Measurements from ENCODE around the gene GYS1.
A peak's percentile ranks its signal among the peaks of the same experiment; 100 is the strongest.

GYS1 gene

GRCh38 chr19:48968179-48968661 is 24.9 kb downstream of the GYS1 start:
- H3K4me3 ChIP-seq (ENCODE audit: low read length, poor library complexity, severe bottlenecking), result no peak overlapping the region

GRCh38 chr19:48967346-48968178 is 25.5 kb downstream of the GYS1 start:
- Histone ChIP-seq H3K4me2 (ENCODE audit: low read depth, low read length, poor library complexity, severe bottlenecking) (peak overlapping the region; percentile 91), H3K27me3 (ENCODE audit: insufficient read depth, low read length, poor library complexity, severe bottlenecking) (no peaks in the 10 kb centered on the region), H3K9me2 (replicated peaks; ENCODE audit: low read depth, low read length) (no peaks in the 10 kb centered on the region), H3K36me3 (ENCODE audit: insufficient read depth, low read length) (peaks cover 6% of the 10 kb centered on the region; the same call in 1 of the 2 replicates), H3K79me2 (ENCODE audit: insufficient read depth, low read length) (peaks cover 31% of the 10 kb centered on the region), H3F3A (ENCODE audit: low read depth) (no peaks in the 10 kb centered on the region), H2AFZ (ENCODE audit: low read length) (no peak overlapping the region), H3K9me3 (ENCODE audit: insufficient read depth, low read depth, low read length) (no peaks in the 10 kb centered on the region), H3K9ac (ENCODE audit: low read depth, low read length, poor library complexity, severe bottlenecking) (no peak overlapping the region), H3K4me3 (ENCODE audit: low read length, poor library complexity, severe bottlenecking) (no peak overlapping the region), H3K4me1 (ENCODE audit: insufficient read depth, low read length, poor library complexity, severe bottlenecking) (peaks cover 27% of the 10 kb centered on the region), H4K20me1 (ENCODE audit: insufficient read depth, low read length, poor library complexity, severe bottlenecking) (peaks cover 13% of the 10 kb centered on the region)
- TF ChIP-seq, protein P1, sequence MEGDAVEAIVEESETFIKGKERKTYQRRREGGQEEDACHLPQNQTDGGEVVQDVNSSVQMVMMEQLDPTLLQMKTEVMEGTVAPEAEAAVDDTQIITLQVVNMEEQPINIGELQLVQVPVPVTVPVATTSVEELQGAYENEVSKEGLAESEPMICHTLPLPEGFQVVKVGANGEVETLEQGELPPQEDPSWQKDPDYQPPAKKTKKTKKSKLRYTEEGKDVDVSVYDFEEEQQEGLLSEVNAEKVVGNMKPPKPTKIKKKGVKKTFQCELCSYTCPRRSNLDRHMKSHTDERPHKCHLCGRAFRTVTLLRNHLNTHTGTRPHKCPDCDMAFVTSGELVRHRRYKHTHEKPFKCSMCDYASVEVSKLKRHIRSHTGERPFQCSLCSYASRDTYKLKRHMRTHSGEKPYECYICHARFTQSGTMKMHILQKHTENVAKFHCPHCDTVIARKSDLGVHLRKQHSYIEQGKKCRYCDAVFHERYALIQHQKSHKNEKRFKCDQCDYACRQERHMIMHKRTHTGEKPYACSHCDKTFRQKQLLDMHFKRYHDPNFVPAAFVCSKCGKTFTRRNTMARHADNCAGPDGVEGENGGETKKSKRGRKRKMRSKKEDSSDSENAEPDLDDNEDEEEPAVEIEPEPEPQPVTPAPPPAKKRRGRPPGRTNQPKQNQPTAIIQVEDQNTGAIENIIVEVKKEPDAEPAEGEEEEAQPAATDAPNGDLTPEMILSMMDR (conservative IDR thresholded peaks at IDR 0.05; ENCODE audit: low read length), result no peak
- no peak for TF ChIP-seq EZH2phosphoT487 (IDR thresholded peaks at IDR 0.05; ENCODE audit: borderline replicate concordance)

More at GRCh38 chr19:48968179-48968661, 24.9 kb downstream of the GYS1 start:
- Histone ChIP-seq H4K20me1 (ENCODE audit: insufficient read depth, low read length, poor library complexity, severe bottlenecking) (peaks cover 13% of the 10 kb centered on the region), H3K9me2 (replicated peaks; ENCODE audit: low read depth, low read length) (no peaks in the 10 kb centered on the region), H3K27me3 (ENCODE audit: insufficient read depth, low read length, poor library complexity, severe bottlenecking) (no peaks in the 10 kb centered on the region), H3F3A (ENCODE audit: low read depth) (no peaks in the 10 kb centered on the region), H3K9ac (ENCODE audit: low read depth, low read length, poor library complexity, severe bottlenecking) (no peak overlapping the region), H2AFZ (ENCODE audit: low read length) (no peak overlapping the region), H3K4me1 (ENCODE audit: insufficient read depth, low read length, poor library complexity, severe bottlenecking) (peaks cover 23% of the 10 kb centered on the region), H3K4me2 (ENCODE audit: low read depth, low read length, poor library complexity, severe bottlenecking) (no peak overlapping the region), H3K36me3 (ENCODE audit: insufficient read depth, low read length) (peaks cover 6% of the 10 kb centered on the region; the same call in 1 of the 2 replicates), H3K9me3 (ENCODE audit: insufficient read depth, low read depth, low read length) (no peaks in the 10 kb centered on the region), H3K79me2 (ENCODE audit: insufficient read depth, low read length) (peaks cover 31% of the 10 kb centered on the region)
- TF ChIP-seq EZH2phosphoT487 (IDR thresholded peaks at IDR 0.05; ENCODE audit: borderline replicate concordance), result no peak
- TF ChIP-seq, protein P1 (conservative IDR thresholded peaks at IDR 0.05; ENCODE audit: low read length), result no peak

DNA sequence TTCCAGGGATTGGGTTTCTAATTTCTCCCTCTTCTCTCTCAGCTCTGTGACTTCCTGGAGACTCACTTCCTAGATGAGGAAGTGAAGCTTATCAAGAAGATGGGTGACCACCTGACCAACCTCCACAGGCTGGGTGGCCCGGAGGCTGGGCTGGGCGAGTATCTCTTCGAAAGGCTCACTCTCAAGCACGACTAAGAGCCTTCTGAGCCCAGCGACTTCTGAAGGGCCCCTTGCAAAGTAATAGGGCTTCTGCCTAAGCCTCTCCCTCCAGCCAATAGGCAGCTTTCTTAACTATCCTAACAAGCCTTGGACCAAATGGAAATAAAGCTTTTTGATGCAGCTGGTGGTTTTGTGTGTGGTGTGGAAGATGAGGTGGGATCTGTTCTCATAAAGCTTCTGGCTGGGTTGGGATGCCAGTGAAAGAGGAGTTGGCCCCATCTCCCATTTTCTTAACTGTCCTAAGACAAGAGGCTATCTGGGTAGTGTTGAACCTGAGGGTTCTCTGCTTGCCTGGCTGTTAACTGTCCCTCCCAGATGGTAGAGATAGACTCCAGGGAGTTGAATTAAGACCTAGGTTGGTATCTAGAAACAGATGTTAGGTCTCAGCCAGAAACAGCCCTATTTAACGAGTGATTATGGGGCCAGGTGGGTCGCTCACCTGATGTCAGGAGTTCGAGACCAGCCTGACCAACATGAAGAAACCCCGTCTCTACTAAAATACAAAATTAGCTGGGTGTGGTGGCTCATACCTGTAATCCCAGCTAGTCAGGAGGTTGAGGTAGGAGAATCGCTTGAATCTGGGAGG is 26.4 kb downstream of the GYS1 start:
- peak overlapping the region; percentile 78 for H3K4me3 ChIP-seq (ENCODE audit: low read length, poor library complexity, severe bottlenecking)
- H3K27me3 ChIP-seq (ENCODE audit: insufficient read depth, low read length, poor library complexity, severe bottlenecking), result no peaks in the 10 kb centered on the region
- peak overlapping the region; percentile 91 for H3K4me2 ChIP-seq (ENCODE audit: low read depth, low read length, poor library complexity, severe bottlenecking)
- H3K9me2 ChIP-seq (replicated peaks; ENCODE audit: low read depth, low read length), result no peaks in the 10 kb centered on the region
- peaks cover 32% of the 10 kb centered on the region for H3K4me1 ChIP-seq (ENCODE audit: insufficient read depth, low read length, poor library complexity, severe bottlenecking)
- TF ChIP-seq EZH2phosphoT487 (IDR thresholded peaks at IDR 0.05; ENCODE audit: borderline replicate concordance), result no peak
- TF ChIP-seq, protein P1 (conservative IDR thresholded peaks at IDR 0.05; ENCODE audit: low read length), result no peak
- H2AFZ ChIP-seq (ENCODE audit: low read length), result no peak overlapping the region
- no peaks in the 10 kb centered on the region for H3K9me3 ChIP-seq (ENCODE audit: insufficient read depth, low read depth, low read length)
- H3K79me2 ChIP-seq (ENCODE audit: insufficient read depth, low read length), result peaks cover 31% of the 10 kb centered on the region
- peak overlapping the region; percentile 88 for H3K9ac ChIP-seq (ENCODE audit: low read depth, low read length, poor library complexity, severe bottlenecking)
- H3K36me3 ChIP-seq (ENCODE audit: insufficient read depth, low read length), result peaks cover 6% of the 10 kb centered on the region; the same call in 1 of the 2 replicates
- peaks cover 13% of the 10 kb centered on the region for H4K20me1 ChIP-seq (ENCODE audit: insufficient read depth, low read length, poor library complexity, severe bottlenecking)
- no peaks in the 10 kb centered on the region for H3F3A ChIP-seq (ENCODE audit: low read depth)

All from Loucy (cell line).